Mesendoderm (in vitro differentiated cells): ENCODE results near the gene HECTD4.
"Not testable (repeated sequence)": the region's sequence is repeated elsewhere in the genome, so short reads cannot be mapped to it uniquely, and the experiment has no call there.

ENCODE experiments used
- DNase-seq: peaks from one replicate; pipeline ENCODE4 v3.0.0; 2013
- H2AK5ac ChIP-seq: 2 replicates; pipeline ENCODE4 v1.6.1; 2013; ENCODE audit warnings: low read length, inconsistent platforms
- H2BK120ac ChIP-seq: 2 replicates; pipeline ENCODE4 v1.6.1; 2013; ENCODE audit warnings: low read depth, mild to moderate bottlenecking, low read length, moderate library complexity, mixed read lengths
- H2BK15ac ChIP-seq: replicated peaks from 2 replicates; pipeline ENCODE4 v1.6.1; 2013; ENCODE audit warnings: low read depth, mild to moderate bottlenecking, moderate library complexity
- H2BK5ac ChIP-seq: 2 replicates; pipeline ENCODE4 v1.6.1; 2013; ENCODE audit warnings: low read length, inconsistent platforms
- H3K18ac ChIP-seq: 2 replicates; pipeline ENCODE4 v1.6.1; 2013; ENCODE audit warnings: mild to moderate bottlenecking, low read length, mixed read lengths
- H3K23ac ChIP-seq: one replicate; pipeline ENCODE4 v1.6.1; 2013; ENCODE audit warnings: low read length
- H3K27ac ChIP-seq: 2 replicates; pipeline ENCODE4 v1.5.1; 2013; ENCODE audit warnings: low read depth, mild to moderate bottlenecking, inconsistent platforms, low read length, moderate library complexity
- H3K27me3 ChIP-seq: 2 replicates; pipeline ENCODE4 v1.6.1; 2013; ENCODE audit warnings: low read length, control low read depth, mild to moderate bottlenecking, inconsistent platforms; ENCODE audit not compliant: insufficient read depth, poor library complexity
- H3K36me3 ChIP-seq: 2 replicates; pipeline ENCODE4 v1.6.1; 2013; ENCODE audit warnings: low read length, inconsistent platforms; ENCODE audit not compliant: control insufficient read depth, insufficient read depth
- H3K4ac ChIP-seq: one replicate; pipeline ENCODE4 v1.6.1; 2013; ENCODE audit warnings: low read depth, mild to moderate bottlenecking, low read length, moderate library complexity
- H3K4me1 ChIP-seq: 2 replicates; pipeline ENCODE4 v1.6.1; 2013; ENCODE audit warnings: low read depth, low read length, inconsistent platforms; ENCODE audit not compliant: control insufficient read depth
- H3K4me2 ChIP-seq: 2 replicates; pipeline ENCODE4 v1.6.1; 2013; ENCODE audit warnings: low read length
- H3K4me3 ChIP-seq: 2 replicates; pipeline ENCODE4 v1.5.1; 2013; ENCODE audit warnings: mild to moderate bottlenecking, low read length
- H3K56ac ChIP-seq: one replicate; pipeline ENCODE4 v1.6.1; 2013; ENCODE audit warnings: low read length
- H3K79me1 ChIP-seq: 2 replicates; pipeline ENCODE4 v1.6.1; 2013; ENCODE audit warnings: low read length, inconsistent platforms
- H3K79me2 ChIP-seq: 2 replicates; pipeline ENCODE4 v1.6.1; 2013; ENCODE audit warnings: mild to moderate bottlenecking, low read length; ENCODE audit not compliant: control insufficient read depth, insufficient read depth
- H3K9ac ChIP-seq: 2 replicates; pipeline ENCODE4 v1.6.1; 2013; ENCODE audit warnings: low read length, inconsistent platforms
- H4K5ac ChIP-seq: one replicate; pipeline ENCODE4 v1.6.1; 2013; ENCODE audit warnings: low read length
- H4K8ac ChIP-seq: one replicate; pipeline ENCODE4 v1.6.1; 2013; ENCODE audit warnings: low read depth, mild to moderate bottlenecking, control low read depth, low read length, moderate library complexity
- WGBS: extraction: QIAGEN DNeasy Blood & Tissue Kit; methylation state at CpG from one replicate; pipeline ENCODE4 v1.1.7; 2013; ENCODE audit warnings: low lambda C conversion rate, missing lambda C conversion rate; ENCODE audit not compliant: insufficient coverage; ENCODE audit errors: extremely low coverage; 5-methylcytosine and 5-hydroxymethylcytosine counted together

HECTD4 gene

GRCh38 chr12:112350593-112351592, 31.3 kb downstream of the HECTD4 start:
- H2BK5ac ChIP-seq, result no peak overlapping the region
- H3K18ac ChIP-seq, result no peak overlapping the region
- no peak overlapping the region for H4K8ac ChIP-seq
- no peak overlapping the region for H3K4me3 ChIP-seq
- H3K79me1 ChIP-seq, result peaks cover under 1% of the 10 kb centered on the region
- no peak for DNase-seq
- H3K27me3 ChIP-seq, result no peaks in the 10 kb centered on the region
- no peak overlapping the region for H4K5ac ChIP-seq
- H2BK120ac ChIP-seq, result no peak overlapping the region
- H3K23ac ChIP-seq, result no peak overlapping the region
- no peaks in the 10 kb centered on the region for H3K36me3 ChIP-seq
- H2AK5ac ChIP-seq, result no peak overlapping the region
- no peak overlapping the region for H3K9ac ChIP-seq
- no peak overlapping the region for H3K56ac ChIP-seq
- H3K4me1 ChIP-seq, result no peaks in the 10 kb centered on the region
- peaks cover 1% of the 10 kb centered on the region for H3K79me2 ChIP-seq
- H2BK15ac ChIP-seq, result no peak overlapping the region
- no peak overlapping the region for H3K27ac ChIP-seq
- no CpG with 5 or more reads among the region's 3 CpGs for WGBS
- no peak overlapping the region for H3K4me2 ChIP-seq
- no peak overlapping the region for H3K4ac ChIP-seq

DNA sequence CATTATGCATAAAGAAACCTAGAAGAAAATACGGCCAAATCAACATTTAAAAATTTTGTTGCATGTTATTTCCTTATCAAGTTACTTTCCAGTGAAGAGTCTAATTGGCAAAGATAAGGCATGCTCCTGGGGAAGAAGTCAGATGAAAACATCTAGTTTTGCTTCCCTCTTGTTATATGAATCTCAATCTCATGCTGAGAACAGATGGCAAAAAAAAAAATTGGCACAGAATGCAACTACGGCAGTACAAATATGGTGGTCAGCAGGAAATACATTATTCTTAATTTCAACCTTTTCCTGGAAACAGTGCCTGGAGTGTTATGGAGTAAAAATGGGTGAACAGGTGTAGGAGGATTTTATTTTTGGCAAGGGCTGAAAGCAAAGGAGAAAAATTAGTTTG, 32.8 kb downstream of the HECTD4 start:
- no peak overlapping the region for H2BK120ac ChIP-seq
- H3K27me3 ChIP-seq, result no peaks in the 10 kb centered on the region
- H3K27ac ChIP-seq, result no peak overlapping the region
- H2BK5ac ChIP-seq, result no peak overlapping the region
- no peak overlapping the region for H3K9ac ChIP-seq
- WGBS, result no CpG with 5 or more reads among the region's 2 CpGs
- H3K23ac ChIP-seq, result no peak overlapping the region
- H2AK5ac ChIP-seq, result no peak overlapping the region
- H3K18ac ChIP-seq, result no peak overlapping the region
- peaks cover under 1% of the 10 kb centered on the region for H3K79me2 ChIP-seq
- DNase-seq, result no peak
- H4K8ac ChIP-seq, result no peak overlapping the region
- no peak overlapping the region for H4K5ac ChIP-seq
- H3K4ac ChIP-seq, result no peak overlapping the region
- no peaks in the 10 kb centered on the region for H3K4me1 ChIP-seq
- peaks cover 2% of the 10 kb centered on the region for H3K79me1 ChIP-seq
- H3K4me3 ChIP-seq, result no peak overlapping the region
- no peaks in the 10 kb centered on the region for H3K36me3 ChIP-seq
- no peak overlapping the region for H3K56ac ChIP-seq
- no peak overlapping the region for H3K4me2 ChIP-seq
- H2BK15ac ChIP-seq, result no peak overlapping the region

DNA sequence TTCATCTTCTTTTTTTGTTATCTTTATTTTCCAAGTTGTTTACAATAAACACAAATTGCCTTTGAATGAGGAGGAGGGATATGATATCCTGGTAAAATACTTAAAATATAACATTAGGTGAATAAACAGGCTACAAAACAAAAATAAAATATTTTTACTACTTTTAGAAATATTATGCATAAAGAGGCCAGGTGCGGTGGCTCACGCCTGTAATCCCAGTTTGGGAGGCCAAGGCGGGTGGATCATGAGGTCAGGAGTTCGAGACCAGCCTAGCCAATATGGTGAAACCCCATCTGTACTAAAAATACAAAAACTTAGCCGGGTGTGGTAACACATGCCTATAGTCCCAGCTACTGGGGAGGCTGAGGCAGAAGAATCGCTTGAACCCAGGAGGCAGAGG, 33.3 kb downstream of the HECTD4 start:
- not testable (repeated sequence) for H3K4me1 ChIP-seq, H3K79me2 ChIP-seq, H3K27me3 ChIP-seq, H3K4ac ChIP-seq, H3K56ac ChIP-seq, H3K4me3 ChIP-seq, H2BK5ac ChIP-seq, H2BK15ac ChIP-seq, H3K23ac ChIP-seq, H3K9ac ChIP-seq, H3K18ac ChIP-seq, H2AK5ac ChIP-seq, H4K5ac ChIP-seq, H2BK120ac ChIP-seq, H4K8ac ChIP-seq, H3K27ac ChIP-seq, H3K36me3 ChIP-seq, H3K4me2 ChIP-seq, H3K79me1 ChIP-seq, DNase-seq
- WGBS, result no CpG with 5 or more reads among the region's 6 CpGs

DNA sequence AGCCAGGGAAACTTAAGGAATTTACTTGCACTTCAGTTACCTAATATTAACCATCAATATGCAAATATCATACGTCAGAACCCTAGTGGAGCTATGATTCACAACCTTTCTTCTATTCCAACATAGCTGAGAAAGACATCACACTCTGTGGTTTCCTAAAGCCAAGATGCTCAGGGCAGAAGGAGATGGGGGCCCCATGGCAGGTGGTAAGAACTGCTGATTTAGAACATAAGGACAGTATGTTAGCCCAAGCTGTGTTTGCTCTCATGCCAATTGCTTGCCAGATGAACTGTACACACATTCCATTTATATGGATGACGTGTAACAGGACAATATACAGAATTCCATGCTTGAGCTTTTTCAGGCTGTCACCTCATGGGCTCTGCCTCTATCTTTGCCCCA, 34.6 kb downstream of the HECTD4 start:
- H3K4me3 ChIP-seq, result no peak overlapping the region
- H2AK5ac ChIP-seq, result no peak overlapping the region
- no peak overlapping the region for H4K5ac ChIP-seq
- H3K9ac ChIP-seq, result no peak overlapping the region
- H3K27ac ChIP-seq, result no peak overlapping the region
- peaks cover 2% of the 10 kb centered on the region for H3K79me1 ChIP-seq
- H2BK120ac ChIP-seq, result no peak overlapping the region
- no peak overlapping the region for H4K8ac ChIP-seq
- H3K4me1 ChIP-seq, result no peaks in the 10 kb centered on the region
- H3K56ac ChIP-seq, result no peak overlapping the region
- DNase-seq, result no peak
- no peak overlapping the region for H2BK15ac ChIP-seq
- WGBS, result no CpG with 5 or more reads among the region's 2 CpGs
- H3K23ac ChIP-seq, result no peak overlapping the region
- H3K27me3 ChIP-seq, result no peaks in the 10 kb centered on the region
- no peaks in the 10 kb centered on the region for H3K79me2 ChIP-seq
- no peak overlapping the region for H3K18ac ChIP-seq
- no peaks in the 10 kb centered on the region for H3K36me3 ChIP-seq
- no peak overlapping the region for H2BK5ac ChIP-seq
- no peak overlapping the region for H3K4me2 ChIP-seq
- no peak overlapping the region for H3K4ac ChIP-seq

DNA sequence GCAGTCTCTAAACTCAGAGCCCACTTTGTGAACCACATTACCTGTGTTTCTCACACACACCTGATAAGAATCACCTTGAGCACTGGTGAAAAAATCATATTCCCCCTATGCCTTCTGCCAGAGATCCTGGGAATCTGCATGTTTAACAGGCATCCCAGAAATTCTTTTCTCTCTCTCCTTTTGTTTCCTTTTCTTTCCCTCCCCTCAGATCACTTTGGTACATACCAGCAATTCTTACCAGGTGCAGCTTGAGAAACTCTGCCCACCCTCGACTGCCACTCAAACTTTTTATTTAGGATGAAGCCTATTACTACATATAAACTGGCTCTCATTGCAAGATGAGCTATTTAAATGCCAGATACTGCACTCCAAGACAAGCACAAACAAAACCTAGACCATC, 36.0 kb downstream of the HECTD4 start:
- WGBS, result no CpG with 5 or more reads among the region's 1 CpG
- H3K27ac ChIP-seq, result no peak overlapping the region
- H3K56ac ChIP-seq, result no peak overlapping the region
- peaks cover 1% of the 10 kb centered on the region for H3K4me1 ChIP-seq
- no peak overlapping the region for H3K4me3 ChIP-seq
- H3K4ac ChIP-seq, result no peak overlapping the region
- no peak overlapping the region for H4K5ac ChIP-seq
- H3K79me1 ChIP-seq, result peaks cover 2% of the 10 kb centered on the region
- no peak overlapping the region for H2BK15ac ChIP-seq
- no peak overlapping the region for H3K4me2 ChIP-seq
- no peak overlapping the region for H3K23ac ChIP-seq
- no peak overlapping the region for H2BK5ac ChIP-seq
- H3K9ac ChIP-seq, result no peak overlapping the region
- H3K18ac ChIP-seq, result no peak overlapping the region
- no peaks in the 10 kb centered on the region for H3K79me2 ChIP-seq
- no peaks in the 10 kb centered on the region for H3K27me3 ChIP-seq
- no peaks in the 10 kb centered on the region for H3K36me3 ChIP-seq
- H2BK120ac ChIP-seq, result no peak overlapping the region
- DNase-seq, result peak; percentile 28
- no peak overlapping the region for H2AK5ac ChIP-seq
- H4K8ac ChIP-seq, result no peak overlapping the region
